Measurements from ENCODE around the gene ITGB7. TPM values are rescaled to one million over a fixed set of nuclear protein-coding genes. Genes with fewer than 3 reads are reported as not detected.

The ITGB7 gene
- total and polyA plus RNA-seq, 2 of the 4 experiments (the other 2 are of a cell fraction), result 0.18 to 0.44 TPM

DNA sequence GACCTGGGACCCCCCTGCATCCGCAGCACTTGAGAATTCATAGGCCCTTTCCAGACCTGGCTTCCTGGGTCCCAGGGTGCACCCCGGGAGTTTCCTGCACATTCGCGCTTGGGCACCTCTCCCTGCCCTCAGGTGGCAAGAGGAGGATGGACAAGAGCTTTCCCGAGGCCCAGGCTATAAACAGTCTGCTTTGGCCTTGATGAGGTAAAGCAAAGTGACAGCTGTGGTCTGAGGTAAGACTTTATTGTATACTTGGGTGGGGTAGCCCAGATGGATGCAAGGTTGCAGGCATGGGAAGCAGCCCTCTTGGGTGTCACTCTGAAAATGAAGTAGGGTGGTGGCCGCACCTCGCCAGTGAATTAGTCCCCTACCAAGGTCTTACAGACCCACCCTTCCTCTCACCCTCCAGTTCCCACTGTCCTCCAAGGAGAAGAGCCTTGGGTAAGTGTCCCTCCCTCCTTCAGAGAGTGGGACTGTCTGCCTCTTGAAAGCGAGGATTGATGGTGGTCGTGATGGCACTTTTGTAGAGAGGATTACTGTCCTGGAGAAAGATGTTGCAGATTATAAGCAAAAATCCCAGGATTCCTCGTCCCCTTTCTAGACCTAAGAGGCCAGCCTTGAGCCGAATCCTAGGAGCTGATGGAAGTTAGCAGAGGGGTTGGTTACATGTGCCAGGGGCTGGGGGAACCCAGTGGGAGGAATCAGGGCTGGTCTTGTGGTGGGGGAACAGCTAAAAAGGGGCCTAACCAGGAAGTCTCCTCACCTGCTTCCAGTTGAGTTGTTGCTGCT is 15.8 kb downstream of the ITGB7 start:
- dilution Hi-C loops (cut with HindIII; ENCODE audit: low sequenced_read_pairs, unreplicated experiment), result no loop called here
- WGBS, 2 experiments (ENCODE audit: extremely low coverage in 2 of 2, insufficient read length in 1 of 2), result no CpG with 5 or more reads among the region's 11 CpGs
- H3K27ac ChIP-seq (ENCODE audit: insufficient read depth, low read length), result no peak overlapping the region
- peak overlapping the region; percentile 30; the same call in 1 of the 2 replicates for H2BK20ac ChIP-seq (ENCODE audit: low read depth, low read length)
- ATAC-seq (ENCODE audit: low read depth) (no peak), DNase-seq (no peak)
- H3K27me3 ChIP-seq (ENCODE audit: control insufficient read depth, insufficient read depth, low read length), result no peaks in the 10 kb centered on the region
- peaks cover 14% of the 10 kb centered on the region for H3K9me1 ChIP-seq (ENCODE audit: insufficient read depth, low read length)
- H2AFZ ChIP-seq (replicated peaks; ENCODE audit: low read length, poor library complexity), result no peak overlapping the region
- no peak overlapping the region for H2BK15ac ChIP-seq (ENCODE audit: low read depth, low read length)
- no peak overlapping the region for H3K23ac ChIP-seq (ENCODE audit: low read depth, low read length)
- H4K20me1 ChIP-seq (ENCODE audit: insufficient read depth, low read length), result no peaks in the 10 kb centered on the region
- peaks cover 29% of the 10 kb centered on the region for H3K36me3 ChIP-seq (ENCODE audit: control insufficient read depth, insufficient read depth, low read length)
- H4K5ac ChIP-seq (ENCODE audit: low read depth, low read length), result no peak overlapping the region
- H3K4me1 ChIP-seq (ENCODE audit: control insufficient read depth, insufficient read depth, low read length), result no peaks in the 10 kb centered on the region; the same call in 1 of the 2 replicates
- no peak overlapping the region for H4K8ac ChIP-seq (ENCODE audit: low read depth in 2 of 2, low read length in 2 of 2)
- H3K56ac ChIP-seq (ENCODE audit: extremely low read depth, insufficient read depth, low read length), result no peak overlapping the region
- in situ Hi-C loops (cut with MboI; ENCODE audit: low sequenced_read_pairs), result no loop called here
- no peaks in the 10 kb centered on the region for H3K9me3 ChIP-seq (ENCODE audit: control insufficient read depth, insufficient read depth, low read length)
- ChIA-PET CTCF (interaction anchor here (1.3 kb wide), 1 partner anchor 9 kb away, joined by 3 read pairs; no protein-coding TSS in a partner anchor), POLR2A (ENCODE audit: unreplicated experiment) (no interaction called here)
- no peak overlapping the region for H2BK120ac ChIP-seq (ENCODE audit: low read depth, low read length)
- no peak for TF ChIP-seq SMC3 (IDR thresholded peaks at IDR 0.05; ENCODE audit: low read depth, low read length)
- no peak for TF ChIP-seq FOS (IDR thresholded peaks at IDR 0.05; ENCODE audit: low read depth, low read length)
- TF ChIP-seq, protein P1, sequence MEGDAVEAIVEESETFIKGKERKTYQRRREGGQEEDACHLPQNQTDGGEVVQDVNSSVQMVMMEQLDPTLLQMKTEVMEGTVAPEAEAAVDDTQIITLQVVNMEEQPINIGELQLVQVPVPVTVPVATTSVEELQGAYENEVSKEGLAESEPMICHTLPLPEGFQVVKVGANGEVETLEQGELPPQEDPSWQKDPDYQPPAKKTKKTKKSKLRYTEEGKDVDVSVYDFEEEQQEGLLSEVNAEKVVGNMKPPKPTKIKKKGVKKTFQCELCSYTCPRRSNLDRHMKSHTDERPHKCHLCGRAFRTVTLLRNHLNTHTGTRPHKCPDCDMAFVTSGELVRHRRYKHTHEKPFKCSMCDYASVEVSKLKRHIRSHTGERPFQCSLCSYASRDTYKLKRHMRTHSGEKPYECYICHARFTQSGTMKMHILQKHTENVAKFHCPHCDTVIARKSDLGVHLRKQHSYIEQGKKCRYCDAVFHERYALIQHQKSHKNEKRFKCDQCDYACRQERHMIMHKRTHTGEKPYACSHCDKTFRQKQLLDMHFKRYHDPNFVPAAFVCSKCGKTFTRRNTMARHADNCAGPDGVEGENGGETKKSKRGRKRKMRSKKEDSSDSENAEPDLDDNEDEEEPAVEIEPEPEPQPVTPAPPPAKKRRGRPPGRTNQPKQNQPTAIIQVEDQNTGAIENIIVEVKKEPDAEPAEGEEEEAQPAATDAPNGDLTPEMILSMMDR (conservative IDR thresholded peaks at IDR 0.05; ENCODE audit: low read depth, low read length), result no peak
- TF ChIP-seq, protein P2, sequence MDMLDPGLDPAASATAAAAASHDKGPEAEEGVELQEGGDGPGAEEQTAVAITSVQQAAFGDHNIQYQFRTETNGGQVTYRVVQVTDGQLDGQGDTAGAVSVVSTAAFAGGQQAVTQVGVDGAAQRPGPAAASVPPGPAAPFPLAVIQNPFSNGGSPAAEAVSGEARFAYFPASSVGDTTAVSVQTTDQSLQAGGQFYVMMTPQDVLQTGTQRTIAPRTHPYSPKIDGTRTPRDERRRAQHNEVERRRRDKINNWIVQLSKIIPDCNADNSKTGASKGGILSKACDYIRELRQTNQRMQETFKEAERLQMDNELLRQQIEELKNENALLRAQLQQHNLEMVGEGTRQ (IDR thresholded peaks at IDR 0.05; ENCODE audit: low read depth, low read length), result no peak
- TF ChIP-seq MAFK (IDR thresholded peaks at IDR 0.05; ENCODE audit: low read depth, low read length), result no peak
- TF ChIP-seq RAD21 (IDR thresholded peaks at IDR 0.05; ENCODE audit: low read length), result no peak
- H2BK5ac ChIP-seq (ENCODE audit: low read depth, low read length, poor library complexity, severe bottlenecking), result no peak overlapping the region
- no peak overlapping the region for H3K9ac ChIP-seq (ENCODE audit: low read depth, low read length)
- H2AK9ac ChIP-seq (replicated peaks; ENCODE audit: low read depth, low read length, poor library complexity), result no peak overlapping the region
- no peak overlapping the region for H3K14ac ChIP-seq (replicated peaks; ENCODE audit: low read depth, low read length)
- H3K4me3 ChIP-seq (ENCODE audit: insufficient read depth, low read depth, low read length), result no peak overlapping the region
- H3K79me1 ChIP-seq (ENCODE audit: low read depth in 1 of 2, low read length in 2 of 2), result peaks cover under 1 to 16% of the 10 kb centered on the region in 2 experiments; a peak in 2 of 4 replicates
- intact Hi-C loops (cut with micrococcal nuclease), result no loop called here
- no peak overlapping the region for H3K4ac ChIP-seq (ENCODE audit: low read depth, low read length)
- no TSS peak for BruUV-seq (replicated peaks)
- H3K18ac ChIP-seq (ENCODE audit: low read depth, low read length), result no peak overlapping the region
- no peak overlapping the region for H4K91ac ChIP-seq (ENCODE audit: insufficient read depth, low read depth, low read length)
- no peak overlapping the region for H2AK5ac ChIP-seq (ENCODE audit: low read depth, low read length)
- H3K4me2 ChIP-seq (ENCODE audit: low read depth, low read length), result no peak overlapping the region
